SK-N-SH treated with all-trans-retinoic acid at 6 μM for 48 hours (cell line): ENCODE measurements around the gene TMEM229B.

Experiments
- ATAC-seq: fragments of 200-7000 bp; cut with Tn5 transposase; 3 replicates; pipeline ENCODE4 v1.9.1; 2020; ENCODE audit warnings: mild to moderate bottlenecking, moderate library complexity
- ARNTL ChIP-seq: fragments of 450-650 bp; formaldehyde crosslinking; IDR thresholded peaks from 2 replicates; pipeline ENCODE4 v1.5.0; 2020; ENCODE audit warnings: low read depth, mild to moderate bottlenecking, moderate library complexity, borderline replicate concordance
- BACH2 ChIP-seq: fragments of 250-450 bp; sonication (Bioruptor Pico); IDR thresholded peaks from 2 replicates; pipeline ENCODE4 v1.9.0; 2021; ENCODE audit warnings: mild to moderate bottlenecking, borderline replicate concordance
- CSDC2 ChIP-seq: fragments of 250-450 bp; sonication (Bioruptor Pico); IDR thresholded peaks from 2 replicates; pipeline ENCODE4 v1.5.0; 2020; ENCODE audit warnings: mild to moderate bottlenecking, moderate library complexity
- ESRRG ChIP-seq: fragments of 250-450 bp; sonication (Bioruptor Pico); IDR thresholded peaks from 2 replicates; pipeline ENCODE4 v1.6.1; 2021; ENCODE audit warnings: mild to moderate bottlenecking
- GLIS3 ChIP-seq: fragments of 250-450 bp; sonication (Bioruptor Pico); IDR thresholded peaks from 2 replicates; pipeline ENCODE4 v1.5.0; 2020; ENCODE audit warnings: mild to moderate bottlenecking, moderate library complexity
- ISL1 ChIP-seq: fragments of 250-450 bp; sonication (Bioruptor Pico); IDR thresholded peaks from 2 replicates; pipeline ENCODE4 v2.1.2; 2022; ENCODE audit warnings: mild to moderate bottlenecking, moderate library complexity
- OSR1 ChIP-seq: fragments of 250-450 bp; sonication (Bioruptor Pico); IDR thresholded peaks from 2 replicates; pipeline ENCODE4 v1.8.0; 2022; ENCODE audit warnings: moderate library complexity, mild to moderate bottlenecking, inconsistent platforms
- PATZ1 ChIP-seq: fragments of 250-450 bp; sonication (Bioruptor Pico); IDR thresholded peaks from 2 replicates; pipeline ENCODE4 v1.8.0; 2020; ENCODE audit warnings: mild to moderate bottlenecking, moderate library complexity, borderline replicate concordance
- POU6F1 ChIP-seq: fragments of 250-450 bp; sonication (Bioruptor Pico); IDR thresholded peaks from 2 replicates; pipeline ENCODE4 v1.8.0; 2021; ENCODE audit warnings: low read depth, mild to moderate bottlenecking, moderate library complexity, borderline replicate concordance
- PPARA ChIP-seq: fragments of 250-450 bp; sonication (Bioruptor Pico); IDR thresholded peaks from 2 replicates; pipeline ENCODE4 v1.5.0; 2020; ENCODE audit warnings: mild to moderate bottlenecking, borderline replicate concordance
- RARB ChIP-seq: fragments of 250-450 bp; sonication (Bioruptor Pico); IDR thresholded peaks from 2 replicates; pipeline ENCODE4 v1.8.0; 2021; ENCODE audit warnings: mild to moderate bottlenecking, moderate library complexity
- TCF4 ChIP-seq: fragments of 250-450 bp; sonication (Bioruptor Pico); IDR thresholded peaks from 2 replicates; pipeline ENCODE4 v1.8.0; 2021; ENCODE audit warnings: mild to moderate bottlenecking, moderate library complexity, borderline replicate concordance
- TOX ChIP-seq: fragments of 250-450 bp; sonication (Bioruptor Pico); IDR thresholded peaks from 2 replicates; pipeline ENCODE4 v1.8.0; 2021; ENCODE audit warnings: mild to moderate bottlenecking, moderate library complexity, borderline replicate concordance
- TSHZ2 ChIP-seq: fragments of 250-450 bp; sonication (Bioruptor Pico); IDR thresholded peaks from 2 replicates; pipeline ENCODE4 v1.5.0; 2020; ENCODE audit warnings: mild to moderate bottlenecking, moderate library complexity
- ZC3H10 ChIP-seq: fragments of 250-450 bp; sonication (Bioruptor Pico); IDR thresholded peaks from 2 replicates; pipeline ENCODE4 v1.5.1; 2021; ENCODE audit warnings: mild to moderate bottlenecking, moderate library complexity
- ZFP3 ChIP-seq: fragments of 250-450 bp; sonication (Bioruptor Pico); IDR thresholded peaks from 2 replicates; pipeline ENCODE4 v1.5.0; 2020; ENCODE audit warnings: mild to moderate bottlenecking, moderate library complexity
- ZFP30 ChIP-seq: fragments of 450-650 bp; formaldehyde crosslinking; IDR thresholded peaks from 2 replicates; pipeline ENCODE4 v1.5.0; 2022; ENCODE audit warnings: mild to moderate bottlenecking, moderate library complexity
- ZNF565 ChIP-seq: fragments of 450-650 bp; formaldehyde crosslinking; conservative IDR thresholded peaks from 2 replicates; pipeline ENCODE4 v1.5.0; 2020; ENCODE audit warnings: low read depth, mild to moderate bottlenecking, moderate library complexity
- ZNF70 ChIP-seq: fragments of 450-650 bp; formaldehyde crosslinking; IDR thresholded peaks from 2 replicates; pipeline ENCODE4 v1.5.0; 2020; ENCODE audit warnings: mild to moderate bottlenecking, moderate library complexity
- ZNF8 ChIP-seq: fragments of 450-650 bp; formaldehyde crosslinking; IDR thresholded peaks from 2 replicates; pipeline ENCODE4 v1.5.0; 2020; ENCODE audit warnings: mild to moderate bottlenecking, moderate library complexity
- TF ChIP-seq, protein P1 (sequence below): fragments of 250-450 bp; sonication (Bioruptor Pico); IDR thresholded peaks from 2 replicates; pipeline ENCODE4 v1.5.1; 2021; ENCODE audit warnings: mild to moderate bottlenecking, moderate library complexity

The TMEM229B gene

DNA sequence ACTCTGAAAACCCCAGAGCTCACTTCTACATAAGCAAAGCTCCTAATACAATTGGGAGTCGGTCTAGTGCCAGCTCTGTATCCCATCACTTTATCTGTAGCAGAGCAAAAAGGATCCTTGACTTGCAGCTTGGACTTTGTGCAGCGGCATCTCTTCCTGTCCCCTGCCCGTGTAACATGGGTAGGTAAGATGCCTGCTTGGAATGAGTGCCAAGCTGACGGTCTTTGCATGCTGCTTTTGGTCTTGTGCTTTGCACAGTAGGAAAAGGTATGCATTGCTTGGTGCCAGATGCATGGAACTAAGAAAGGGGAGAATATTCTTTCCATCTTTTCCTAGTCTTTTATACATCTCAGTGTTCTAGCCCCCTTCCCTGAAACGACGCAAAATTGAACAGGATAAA is 37.7 kb upstream of the TMEM229B start:
- no peak for ATAC-seq
- TF ChIP-seq ZNF8 (CRISPR knock-in tag) (no peak), RARB (no peak), TSHZ2 (CRISPR knock-in tag) (no peak), ZNF70 (CRISPR knock-in tag) (no peak), BACH2 (CRISPR knock-in tag) (no peak), PPARA (CRISPR knock-in tag) (no peak), TOX (CRISPR knock-in tag) (no peak), CSDC2 (CRISPR knock-in tag) (no peak), POU6F1 (CRISPR knock-in tag) (no peak), ARNTL (CRISPR knock-in tag) (no peak), ZNF565 (no peak), GLIS3 (no peak), TCF4 (CRISPR knock-in tag) (no peak), OSR1 (CRISPR knock-in tag) (no peak), ZFP30 (CRISPR knock-in tag) (no peak), ZC3H10 (CRISPR knock-in tag) (no peak), ISL1 (CRISPR knock-in tag) (no peak), PATZ1 (CRISPR knock-in tag) (no peak)
- TF ChIP-seq, protein P1, sequence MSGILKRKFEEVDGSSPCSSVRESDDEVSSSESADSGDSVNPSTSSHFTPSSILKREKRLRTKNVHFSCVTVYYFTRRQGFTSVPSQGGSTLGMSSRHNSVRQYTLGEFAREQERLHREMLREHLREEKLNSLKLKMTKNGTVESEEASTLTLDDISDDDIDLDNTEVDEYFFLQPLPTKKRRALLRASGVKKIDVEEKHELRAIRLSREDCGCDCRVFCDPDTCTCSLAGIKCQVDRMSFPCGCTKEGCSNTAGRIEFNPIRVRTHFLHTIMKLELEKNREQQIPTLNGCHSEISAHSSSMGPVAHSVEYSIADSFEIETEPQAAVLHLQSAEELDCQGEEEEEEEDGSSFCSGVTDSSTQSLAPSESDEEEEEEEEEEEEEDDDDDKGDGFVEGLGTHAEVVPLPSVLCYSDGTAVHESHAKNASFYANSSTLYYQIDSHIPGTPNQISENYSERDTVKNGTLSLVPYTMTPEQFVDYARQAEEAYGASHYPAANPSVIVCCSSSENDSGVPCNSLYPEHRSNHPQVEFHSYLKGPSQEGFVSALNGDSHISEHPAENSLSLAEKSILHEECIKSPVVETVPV (CRISPR knock-in tag): no peak

DNA sequence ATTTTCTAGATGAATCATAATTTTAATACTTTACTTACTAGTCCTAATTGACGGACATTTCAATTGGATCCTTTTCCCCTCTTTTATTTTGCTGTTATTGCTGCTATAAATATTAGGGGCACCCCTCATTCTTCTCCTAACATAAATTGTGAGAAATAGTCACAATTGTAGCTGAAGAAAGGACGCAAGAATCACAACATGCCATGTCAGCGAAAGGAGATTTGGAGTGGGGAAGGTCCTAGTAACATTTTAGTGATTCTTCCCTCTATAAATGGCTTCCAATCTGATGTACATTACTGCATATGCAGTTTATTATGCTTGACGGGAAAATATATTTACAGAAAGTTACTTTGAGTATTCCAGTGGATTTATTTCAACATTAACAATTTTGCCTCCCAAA is 36.9 kb upstream of the TMEM229B start:
- ATAC-seq: no peak
- TF ChIP-seq ARNTL (CRISPR knock-in tag): no peak
- TF ChIP-seq ZNF70 (CRISPR knock-in tag): no peak
- TF ChIP-seq PPARA (CRISPR knock-in tag): no peak
- TF ChIP-seq OSR1 (CRISPR knock-in tag): no peak
- no peak for TF ChIP-seq ZFP3 (CRISPR knock-in tag)
- no peak for TF ChIP-seq ZNF8 (CRISPR knock-in tag)
- TF ChIP-seq BACH2 (CRISPR knock-in tag): no peak
- TF ChIP-seq TSHZ2 (CRISPR knock-in tag): no peak
- no peak for TF ChIP-seq ESRRG (CRISPR knock-in tag)
- TF ChIP-seq, all 23 proteins: peak for 0
